Measurements from ENCODE around the gene TIPARP. TPM values are rescaled to one million over a fixed set of nuclear protein-coding genes. Genes with fewer than 3 reads are reported as not detected.

Gene TIPARP
- total RNA-seq, 1 experiment from 2014 or later, result 22.1 TPM

GRCh38 chr3:156743859-156744258 is 69.5 kb downstream of the TIPARP start:
- DNase-seq (ENCODE audit: low read depth, low spot score) (no peak), ATAC-seq (no peak)
- POLR2A ChIA-PET, result no interaction called here
- Histone ChIP-seq H3K4me3 (ENCODE audit: low read depth in 2 of 2, low read length in 2 of 2) (no peak overlapping the region), H3K27ac (ENCODE audit: low read length) (no peak overlapping the region), H3K4me1 (ENCODE audit: control insufficient read depth, insufficient read depth, low read length) (no peaks in the 10 kb centered on the region), H3K9me3 (ENCODE audit: control insufficient read depth, insufficient read depth, low read depth, low read length) (peaks cover 8% of the 10 kb centered on the region; the same call in 1 of the 2 replicates), H3K27me3 (ENCODE audit: control insufficient read depth, insufficient read depth, low read length) (no peaks in the 10 kb centered on the region), H3K36me3 (ENCODE audit: control insufficient read depth, insufficient read depth, low read length) (no peaks in the 10 kb centered on the region)
- in situ Hi-C loops (cut with HindIII; ENCODE audit: low pct_unique_long_range_greater_than_20kb, low sequenced_read_pairs) (no loop called here), intact Hi-C loops (cut with micrococcal nuclease; ENCODE audit: unreplicated experiment) (no loop called here)
- CTCF ChIA-PET, result no interaction called here
- TF ChIP-seq CTCF (IDR thresholded peaks at IDR 0.05), result no peak
- TF ChIP-seq REST (IDR thresholded peaks at IDR 0.05; ENCODE audit: insufficient read depth in 1 of 2, low read depth in 2 of 2, low read length in 1 of 2), result no peak
- no peak for TF ChIP-seq SIN3A (IDR thresholded peaks at IDR 0.05; ENCODE audit: borderline replicate concordance, insufficient read depth, low read depth, low read length)
- TF ChIP-seq TCF7L2 (IDR thresholded peaks at IDR 0.05; ENCODE audit: low read depth, low read length), result no peak
- TF ChIP-seq POLR2AphosphoS5 (IDR thresholded peaks at IDR 0.05; ENCODE audit: low read depth, low read length), result no peak
- BruUV-seq (replicated peaks), result no TSS peak

- in situ Hi-C loops (cut with HindIII; ENCODE audit: low pct_unique_long_range_greater_than_20kb, low sequenced_read_pairs), result no loop called here
- ATAC-seq, result no peak
- DNase-seq (ENCODE audit: low read depth, low spot score), result no peak
- POLR2A ChIA-PET, result no interaction called here
- intact Hi-C loops (cut with micrococcal nuclease; ENCODE audit: unreplicated experiment), result no loop called here
- CTCF ChIA-PET, result no interaction called here
- Histone ChIP-seq H3K36me3 (ENCODE audit: control insufficient read depth, insufficient read depth, low read length) (no peaks in the 10 kb centered on the region), H3K27ac (ENCODE audit: low read length) (no peak overlapping the region), H3K27me3 (ENCODE audit: control insufficient read depth, insufficient read depth, low read length) (no peaks in the 10 kb centered on the region), H3K9me3 (ENCODE audit: control insufficient read depth, insufficient read depth, low read depth, low read length) (peaks cover 8% of the 10 kb centered on the region; the same call in 1 of the 2 replicates), H3K4me1 (ENCODE audit: control insufficient read depth, insufficient read depth, low read length) (no peaks in the 10 kb centered on the region), H3K4me3 (ENCODE audit: low read depth in 2 of 2, low read length in 2 of 2) (no peak overlapping the region)
- BruUV-seq (replicated peaks), result no TSS peak
- TF ChIP-seq TCF7L2 (IDR thresholded peaks at IDR 0.05; ENCODE audit: low read depth, low read length), result no peak
- no peak for TF ChIP-seq CTCF (IDR thresholded peaks at IDR 0.05)
- TF ChIP-seq SIN3A (IDR thresholded peaks at IDR 0.05; ENCODE audit: borderline replicate concordance, insufficient read depth, low read depth, low read length), result no peak
- no peak for TF ChIP-seq POLR2AphosphoS5 (IDR thresholded peaks at IDR 0.05; ENCODE audit: low read depth, low read length)
- TF ChIP-seq REST (IDR thresholded peaks at IDR 0.05; ENCODE audit: insufficient read depth in 1 of 2, low read depth in 2 of 2, low read length in 1 of 2), result no peak
Observed at GRCh38 chr3:156744631-156745030, 70.2 kb downstream of the TIPARP start.
